Measurements from ENCODE around the gene PGLYRP2. TPM values are rescaled to one million over a fixed set of nuclear protein-coding genes. Genes with fewer than 3 reads are reported as not detected.

The PGLYRP2 gene
- total RNA-seq, 1 donor from 2014 or later: not detected

- Histone ChIP-seq H3K36me3 (ENCODE audit: control insufficient read depth in 3 of 3, insufficient read depth in 3 of 3, low read length in 3 of 3) (peaks cover 16 to 25% (median 24%) of the 10 kb centered on the region in 3 donors), H3K4me3 (ENCODE audit: low read length in 3 of 3) (peak overlapping the region; percentile 78 to 100 (median 87)), H3K27ac (ENCODE audit: low read depth, low read length) (no peak overlapping the region), H3K4me1 (ENCODE audit: control insufficient read depth in 3 of 3, insufficient read depth in 3 of 3, low read length in 3 of 3) (peaks cover 39 to 66% (median 42%) of the 10 kb centered on the region in 3 donors), H3K9me3 (ENCODE audit: control insufficient read depth in 3 of 3, low read length in 3 of 3) (no peaks in the 10 kb centered on the region), H3K27me3 (ENCODE audit: control insufficient read depth in 3 of 3, insufficient read depth in 3 of 3, low read length in 3 of 3) (no peaks in the 10 kb centered on the region), H3K9ac (ENCODE audit: low read depth in 1 of 3, low read length in 3 of 3) (peak overlapping the region; percentile 70 to 84 (median 80))
These were observed 59.8 kb downstream of the PGLYRP2 start for GRCh38 chr19:15419413-15420025.

Small RNA genes lying within 50 kb of the gene (small RNA-seq; reads per million reads assigned to genes)
- not detected for gene MIR1470

Other genes starting within 250 kb of the PGLYRP2 start
- not detected for gene EPHX3, start 247.1 kb downstream of the PGLYRP2 start, total RNA-seq
- 9.4 TPM for gene BRD4, start 147.0 kb downstream of the PGLYRP2 start, total RNA-seq
- 13.6 TPM for gene AKAP8, start 99.7 kb downstream of the PGLYRP2 start, total RNA-seq
- gene AKAP8L, start 60.5 kb downstream of the PGLYRP2 start, total RNA-seq: 39.1 TPM
- gene WIZ, start 29.5 kb downstream of the PGLYRP2 start, total RNA-seq: 3.7 TPM
- gene RASAL3, start 15.0 kb downstream of the PGLYRP2 start, total RNA-seq: 0.52 TPM
- gene CYP4F22, start 29.0 kb upstream of the PGLYRP2 start, total RNA-seq: not detected
- not detected for gene CYP4F8, start 135.7 kb upstream of the PGLYRP2 start, total RNA-seq
- 0.52 TPM for gene CYP4F3, start 161.4 kb upstream of the PGLYRP2 start, total RNA-seq
- gene CYP4F12, start 193.6 kb upstream of the PGLYRP2 start, total RNA-seq: 1.0 TPM
- not detected for gene OR10H2, start 248.5 kb upstream of the PGLYRP2 start, total RNA-seq

Data from skeletal muscle tissue (tissue), 5 donors.